Mesothelial cell of epicardium (in vitro differentiated cells): Measurements from ENCODE around the gene MAPK11. TPM values are rescaled to one million over a fixed set of nuclear protein-coding genes. Genes with fewer than 3 reads are reported as not detected.

ENCODE experiments used
- DNase-seq, 2 experiments: peaks; one replicate each; pipeline ENCODE4 v3.0.0; 2021; ENCODE audit warnings: low spot score in 2 of 2; ENCODE audit not compliant: unreplicated experiment in 2 of 2
- H3K27ac Mint-ChIP-seq: 2 replicates; pipeline ENCODE4 v1.8.0; 2021; ENCODE audit warnings: mixed read lengths
- H3K27me3 Mint-ChIP-seq: 2 replicates; pipeline ENCODE4 v1.8.0; 2021; ENCODE audit warnings: low read depth, mixed read lengths
- H3K36me3 Mint-ChIP-seq: 2 replicates; pipeline ENCODE4 v1.8.0; 2021; ENCODE audit warnings: mixed read lengths
- H3K4me1 Mint-ChIP-seq: 2 replicates; pipeline ENCODE4 v1.8.0; 2021; ENCODE audit warnings: mixed read lengths
- H3K4me3 Mint-ChIP-seq: 2 replicates; pipeline ENCODE4 v1.8.0; 2021; ENCODE audit warnings: mild to moderate bottlenecking, moderate library complexity, mixed read lengths
- H3K9me3 Mint-ChIP-seq: 2 replicates; pipeline ENCODE4 v1.8.0; 2021; ENCODE audit warnings: mixed read lengths
- total RNA-seq: library from RNA; stranded (reverse); gene quantifications from 3 replicates; pipeline ENCODE4 v1.2.1, GENCODE V29; 2021
- TF ChIP-seq, protein P1 (sequence below): fragments of 200-600 bp; sonication (generic); IDR thresholded peaks from one replicate; pipeline ENCODE4 v1.5.0; 2021; ENCODE audit warnings: antibody characterized with exemption; ENCODE audit not compliant: unreplicated experiment

Gene MAPK11
- total RNA-seq, 1 donor from 2014 or later, result 8.3 TPM

DNA sequence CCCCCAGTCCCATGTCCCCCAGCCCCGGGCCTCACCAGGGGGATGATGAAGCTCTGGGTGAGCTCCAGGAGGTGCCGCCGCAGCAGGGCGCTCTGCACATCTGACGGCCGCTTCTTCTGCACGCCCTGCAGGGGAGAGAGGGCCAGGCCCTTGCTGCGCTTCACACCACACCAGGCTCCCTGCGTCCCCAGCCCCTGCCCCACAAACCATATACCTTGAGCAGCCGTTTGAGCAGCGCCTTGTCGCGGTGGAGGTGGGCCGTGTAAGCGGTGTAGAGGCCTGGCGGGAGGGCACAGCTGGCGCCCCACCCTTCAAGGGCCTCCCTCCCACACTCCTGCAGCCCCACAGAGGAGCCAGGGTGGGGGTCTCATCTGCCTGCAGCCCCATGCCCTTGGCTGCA, 43.4 kb upstream of the MAPK11 start:
- H3K4me1 Mint-ChIP-seq, result peaks cover 10% of the 10 kb centered on the region

DNA sequence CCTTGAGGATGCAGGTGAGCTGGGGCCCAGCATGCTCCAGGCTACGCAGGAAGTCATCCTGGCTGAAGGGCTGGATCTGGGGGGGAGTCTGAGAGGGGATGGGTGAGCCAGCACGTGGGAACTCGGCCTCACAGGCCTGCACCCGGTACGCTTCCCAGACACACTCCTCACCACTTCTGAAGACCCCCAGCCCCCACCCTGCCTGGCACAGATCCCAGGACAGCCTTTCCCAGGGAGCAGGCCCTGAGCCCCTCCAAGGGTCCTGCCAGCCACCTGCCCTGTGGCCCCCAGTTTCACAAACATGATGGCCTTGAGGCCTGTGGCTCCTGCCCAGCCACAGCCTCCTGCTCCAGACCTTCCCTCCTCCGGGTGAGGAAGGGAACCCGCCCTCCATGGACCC, 42.8 kb upstream of the MAPK11 start:
- Mint-ChIP-seq H3K4me1 (peaks cover 12% of the 10 kb centered on the region), H3K27ac (no peak overlapping the region), H3K27me3 (no peaks in the 10 kb centered on the region), H3K4me3 (no peak overlapping the region), H3K36me3 (peaks cover 3% of the 10 kb centered on the region), H3K9me3 (no peaks in the 10 kb centered on the region)
- TF ChIP-seq, protein P1, sequence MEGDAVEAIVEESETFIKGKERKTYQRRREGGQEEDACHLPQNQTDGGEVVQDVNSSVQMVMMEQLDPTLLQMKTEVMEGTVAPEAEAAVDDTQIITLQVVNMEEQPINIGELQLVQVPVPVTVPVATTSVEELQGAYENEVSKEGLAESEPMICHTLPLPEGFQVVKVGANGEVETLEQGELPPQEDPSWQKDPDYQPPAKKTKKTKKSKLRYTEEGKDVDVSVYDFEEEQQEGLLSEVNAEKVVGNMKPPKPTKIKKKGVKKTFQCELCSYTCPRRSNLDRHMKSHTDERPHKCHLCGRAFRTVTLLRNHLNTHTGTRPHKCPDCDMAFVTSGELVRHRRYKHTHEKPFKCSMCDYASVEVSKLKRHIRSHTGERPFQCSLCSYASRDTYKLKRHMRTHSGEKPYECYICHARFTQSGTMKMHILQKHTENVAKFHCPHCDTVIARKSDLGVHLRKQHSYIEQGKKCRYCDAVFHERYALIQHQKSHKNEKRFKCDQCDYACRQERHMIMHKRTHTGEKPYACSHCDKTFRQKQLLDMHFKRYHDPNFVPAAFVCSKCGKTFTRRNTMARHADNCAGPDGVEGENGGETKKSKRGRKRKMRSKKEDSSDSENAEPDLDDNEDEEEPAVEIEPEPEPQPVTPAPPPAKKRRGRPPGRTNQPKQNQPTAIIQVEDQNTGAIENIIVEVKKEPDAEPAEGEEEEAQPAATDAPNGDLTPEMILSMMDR, result no peak
- no peak for DNase-seq

More for the DNA sequence above, 43.4 kb upstream of the MAPK11 start:
- Mint-ChIP-seq H3K36me3 (peaks cover 3% of the 10 kb centered on the region), H3K9me3 (no peaks in the 10 kb centered on the region), H3K27me3 (no peaks in the 10 kb centered on the region), H3K4me3 (no peak overlapping the region), H3K27ac (no peak overlapping the region)
- DNase-seq, result no peak
- TF ChIP-seq, protein P1, result no peak

DNA sequence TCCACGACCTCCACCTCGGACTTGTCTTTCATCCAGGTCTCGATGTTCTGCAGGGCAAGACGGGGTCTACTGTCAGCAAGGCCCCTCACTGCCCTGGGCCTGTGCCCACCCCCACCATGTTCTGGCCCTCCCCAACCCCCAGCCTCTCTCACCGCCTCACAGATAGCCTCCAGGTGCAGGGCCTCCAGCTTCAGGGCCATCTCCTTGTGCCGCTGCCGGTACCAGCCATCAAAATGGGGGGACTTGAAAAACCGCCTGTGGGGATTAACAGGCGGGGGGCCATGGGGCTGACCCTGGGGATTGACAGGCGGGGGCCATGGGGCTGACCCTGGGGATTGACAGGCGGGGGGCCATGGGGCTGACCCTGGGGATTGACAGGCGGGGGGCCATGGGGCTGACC, 42.2 kb upstream of the MAPK11 start:
- TF ChIP-seq, protein P1, result no peak
- Mint-ChIP-seq H3K27ac (no peak overlapping the region), H3K36me3 (peaks cover 3% of the 10 kb centered on the region), H3K4me3 (no peak overlapping the region), H3K27me3 (no peaks in the 10 kb centered on the region), H3K4me1 (peaks cover 12% of the 10 kb centered on the region), H3K9me3 (no peaks in the 10 kb centered on the region)
- no peak for DNase-seq

DNA sequence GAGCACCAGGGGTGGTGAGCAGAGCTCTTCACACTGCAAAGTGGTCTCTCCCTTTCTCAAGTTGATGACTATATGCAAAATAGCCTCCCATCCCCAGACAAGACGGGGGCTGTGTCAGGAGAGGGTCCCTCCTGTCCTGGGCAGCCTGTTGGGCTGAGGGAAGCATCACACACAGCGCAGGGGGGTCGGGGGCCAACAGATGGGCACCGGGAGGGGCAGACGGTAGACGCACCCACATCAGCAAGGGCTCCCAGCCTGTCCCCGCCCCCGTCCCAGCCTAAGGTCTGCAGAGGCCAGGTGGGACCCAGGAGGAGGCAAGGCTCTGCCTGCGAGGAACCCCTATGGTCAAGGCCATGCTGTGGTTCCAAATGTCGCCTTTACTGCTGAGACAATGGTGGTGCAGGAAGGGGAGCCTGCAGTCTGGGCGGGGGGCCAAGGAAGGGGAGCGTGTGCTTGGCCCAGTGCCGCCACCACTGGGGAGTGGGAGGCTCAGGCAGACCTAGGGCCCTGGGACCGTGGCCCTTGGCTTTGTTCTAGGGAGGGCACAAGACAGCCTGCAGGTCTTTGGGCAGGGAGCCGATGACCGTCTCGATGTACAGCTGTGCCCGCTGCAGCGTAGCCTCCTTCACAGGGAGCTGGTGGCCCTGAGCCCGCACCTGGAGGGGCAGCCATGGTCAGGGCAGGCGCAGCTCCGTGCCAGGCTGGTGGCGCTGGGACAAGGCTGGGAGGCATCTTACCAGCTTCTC, 41.6 kb upstream of the MAPK11 start:
- no peak overlapping the region for H3K4me3 Mint-ChIP-seq
- TF ChIP-seq, protein P1, result no peak
- H3K36me3 Mint-ChIP-seq, result peaks cover 3% of the 10 kb centered on the region
- H3K9me3 Mint-ChIP-seq, result no peaks in the 10 kb centered on the region
- H3K27me3 Mint-ChIP-seq, result no peaks in the 10 kb centered on the region
- no peak overlapping the region for H3K27ac Mint-ChIP-seq
- peaks cover 12% of the 10 kb centered on the region for H3K4me1 Mint-ChIP-seq
- DNase-seq, result no peak

DNA sequence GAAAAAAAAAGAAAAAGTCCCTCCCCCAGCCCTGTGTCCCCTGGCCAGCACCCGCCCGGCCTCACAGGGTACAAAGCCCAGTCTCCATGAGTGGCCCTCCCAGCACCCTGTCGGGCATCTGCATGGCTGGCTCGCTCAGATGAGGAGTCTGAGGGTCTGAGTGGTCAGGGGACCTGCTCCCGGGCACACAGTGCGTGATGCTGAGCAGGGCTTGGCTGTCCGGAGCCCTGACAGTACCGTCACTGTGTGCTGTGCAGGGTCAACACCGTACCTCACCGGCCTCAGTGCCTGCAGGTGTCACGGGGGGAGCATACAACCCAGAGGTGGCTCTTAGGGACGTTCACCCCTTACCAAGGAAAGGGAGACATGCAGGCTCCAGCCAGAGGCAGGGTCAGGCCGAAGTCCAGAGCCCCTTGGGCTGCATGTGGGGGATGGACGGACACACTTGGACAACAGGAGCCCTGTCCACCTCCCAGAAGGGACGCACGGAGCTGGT, 40.8 kb upstream of the MAPK11 start:
- TF ChIP-seq, protein P1, result no peak
- Mint-ChIP-seq H3K27me3 (no peaks in the 10 kb centered on the region), H3K36me3 (peaks cover 3% of the 10 kb centered on the region), H3K9me3 (no peaks in the 10 kb centered on the region), H3K27ac (no peak overlapping the region), H3K4me3 (no peak overlapping the region), H3K4me1 (peaks cover 16% of the 10 kb centered on the region)
- DNase-seq, result no peak
